SK-N-SH treated with all-trans-retinoic acid at 6 μM for 48 hours (cell line): ENCODE data around the gene HIF1AN.

Experiments used
- ATAC-seq: fragments of 200-7000 bp; cut with Tn5 transposase; 3 replicates; pipeline ENCODE4 v1.9.1; 2020; ENCODE audit warnings: mild to moderate bottlenecking, moderate library complexity
- ARNTL ChIP-seq: fragments of 450-650 bp; formaldehyde crosslinking; IDR thresholded peaks from 2 replicates; pipeline ENCODE4 v1.5.0; 2020; ENCODE audit warnings: low read depth, mild to moderate bottlenecking, moderate library complexity, borderline replicate concordance
- BACH2 ChIP-seq: fragments of 250-450 bp; sonication (Bioruptor Pico); IDR thresholded peaks from 2 replicates; pipeline ENCODE4 v1.9.0; 2021; ENCODE audit warnings: mild to moderate bottlenecking, borderline replicate concordance
- CREB5 ChIP-seq: fragments of 250-450 bp; sonication (Bioruptor Pico); IDR thresholded peaks from 2 replicates; pipeline ENCODE4 v1.5.1; 2020; ENCODE audit warnings: low read depth, mild to moderate bottlenecking, moderate library complexity
- CSDC2 ChIP-seq: fragments of 250-450 bp; sonication (Bioruptor Pico); IDR thresholded peaks from 2 replicates; pipeline ENCODE4 v1.5.0; 2020; ENCODE audit warnings: mild to moderate bottlenecking, moderate library complexity
- CSRNP3 ChIP-seq: fragments of 250-450 bp; sonication (Bioruptor Pico); IDR thresholded peaks from 2 replicates; pipeline ENCODE4 v1.5.1; 2021; ENCODE audit warnings: mild to moderate bottlenecking, moderate library complexity
- ESRRG ChIP-seq: fragments of 250-450 bp; sonication (Bioruptor Pico); IDR thresholded peaks from 2 replicates; pipeline ENCODE4 v1.6.1; 2021; ENCODE audit warnings: mild to moderate bottlenecking
- GLIS3 ChIP-seq: fragments of 250-450 bp; sonication (Bioruptor Pico); IDR thresholded peaks from 2 replicates; pipeline ENCODE4 v1.5.0; 2020; ENCODE audit warnings: mild to moderate bottlenecking, moderate library complexity
- OSR1 ChIP-seq: fragments of 250-450 bp; sonication (Bioruptor Pico); IDR thresholded peaks from 2 replicates; pipeline ENCODE4 v1.8.0; 2022; ENCODE audit warnings: moderate library complexity, mild to moderate bottlenecking, inconsistent platforms
- PATZ1 ChIP-seq: fragments of 250-450 bp; sonication (Bioruptor Pico); IDR thresholded peaks from 2 replicates; pipeline ENCODE4 v1.8.0; 2020; ENCODE audit warnings: mild to moderate bottlenecking, moderate library complexity, borderline replicate concordance
- POU6F1 ChIP-seq: fragments of 250-450 bp; sonication (Bioruptor Pico); IDR thresholded peaks from 2 replicates; pipeline ENCODE4 v1.8.0; 2021; ENCODE audit warnings: low read depth, mild to moderate bottlenecking, moderate library complexity, borderline replicate concordance
- PPARA ChIP-seq: fragments of 250-450 bp; sonication (Bioruptor Pico); IDR thresholded peaks from 2 replicates; pipeline ENCODE4 v1.5.0; 2020; ENCODE audit warnings: mild to moderate bottlenecking, borderline replicate concordance
- RARB ChIP-seq: fragments of 250-450 bp; sonication (Bioruptor Pico); IDR thresholded peaks from 2 replicates; pipeline ENCODE4 v1.8.0; 2021; ENCODE audit warnings: mild to moderate bottlenecking, moderate library complexity
- SNAI2 ChIP-seq: fragments of 250-450 bp; sonication (Bioruptor Pico); IDR thresholded peaks from 2 replicates; pipeline ENCODE4 v1.5.0; 2020; ENCODE audit warnings: mild to moderate bottlenecking, moderate library complexity
- TCF4 ChIP-seq: fragments of 250-450 bp; sonication (Bioruptor Pico); IDR thresholded peaks from 2 replicates; pipeline ENCODE4 v1.8.0; 2021; ENCODE audit warnings: mild to moderate bottlenecking, moderate library complexity, borderline replicate concordance
- TOX ChIP-seq: fragments of 250-450 bp; sonication (Bioruptor Pico); IDR thresholded peaks from 2 replicates; pipeline ENCODE4 v1.8.0; 2021; ENCODE audit warnings: mild to moderate bottlenecking, moderate library complexity, borderline replicate concordance
- TSHZ2 ChIP-seq: fragments of 250-450 bp; sonication (Bioruptor Pico); IDR thresholded peaks from 2 replicates; pipeline ENCODE4 v1.5.0; 2020; ENCODE audit warnings: mild to moderate bottlenecking, moderate library complexity
- ZC3H10 ChIP-seq: fragments of 250-450 bp; sonication (Bioruptor Pico); IDR thresholded peaks from 2 replicates; pipeline ENCODE4 v1.5.1; 2021; ENCODE audit warnings: mild to moderate bottlenecking, moderate library complexity
- ZFP3 ChIP-seq: fragments of 250-450 bp; sonication (Bioruptor Pico); IDR thresholded peaks from 2 replicates; pipeline ENCODE4 v1.5.0; 2020; ENCODE audit warnings: mild to moderate bottlenecking, moderate library complexity
- ZNF565 ChIP-seq: fragments of 450-650 bp; formaldehyde crosslinking; conservative IDR thresholded peaks from 2 replicates; pipeline ENCODE4 v1.5.0; 2020; ENCODE audit warnings: low read depth, mild to moderate bottlenecking, moderate library complexity
- ZNF70 ChIP-seq: fragments of 450-650 bp; formaldehyde crosslinking; IDR thresholded peaks from 2 replicates; pipeline ENCODE4 v1.5.0; 2020; ENCODE audit warnings: mild to moderate bottlenecking, moderate library complexity
- ZNF8 ChIP-seq: fragments of 450-650 bp; formaldehyde crosslinking; IDR thresholded peaks from 2 replicates; pipeline ENCODE4 v1.5.0; 2020; ENCODE audit warnings: mild to moderate bottlenecking, moderate library complexity

Gene HIF1AN

GRCh38 chr10:100567249-100567648 is 31.5 kb downstream of the HIF1AN start:
- no peak; the same call in 2 of the 3 replicates for ATAC-seq
- TF ChIP-seq ZC3H10 (CRISPR knock-in tag) = no peak
- TF ChIP-seq ZFP3 (CRISPR knock-in tag) = no peak
- TF ChIP-seq ARNTL (CRISPR knock-in tag) = no peak
- TF ChIP-seq CSRNP3 (CRISPR knock-in tag) = no peak
- TF ChIP-seq ZNF70 (CRISPR knock-in tag) = no peak
- TF ChIP-seq CSDC2 (CRISPR knock-in tag) = no peak
- TF ChIP-seq GLIS3 (CRISPR knock-in tag) = no peak
- no peak for TF ChIP-seq PATZ1
- no peak for TF ChIP-seq PPARA (CRISPR knock-in tag)
- TF ChIP-seq TOX (CRISPR knock-in tag) = no peak
- no peak for TF ChIP-seq RARB (CRISPR knock-in tag)
- TF ChIP-seq ESRRG = no peak
- no peak for TF ChIP-seq POU6F1 (CRISPR knock-in tag)
- TF ChIP-seq TSHZ2 (CRISPR knock-in tag) = no peak
- no peak for TF ChIP-seq CREB5 (CRISPR knock-in tag)
- no peak for TF ChIP-seq ZNF8
- no peak for TF ChIP-seq ZNF565 (CRISPR knock-in tag)
- TF ChIP-seq, all 23 proteins: peak for 0

- TF ChIP-seq PPARA (CRISPR knock-in tag) (no peak), ZNF8 (no peak), SNAI2 (no peak), ESRRG (no peak), GLIS3 (CRISPR knock-in tag) (no peak), TSHZ2 (CRISPR knock-in tag) (no peak), ZNF70 (CRISPR knock-in tag) (no peak), ZFP3 (CRISPR knock-in tag) (no peak), OSR1 (CRISPR knock-in tag) (no peak), ZC3H10 (CRISPR knock-in tag) (no peak), BACH2 (no peak), RARB (CRISPR knock-in tag) (no peak), TOX (CRISPR knock-in tag) (no peak), TCF4 (CRISPR knock-in tag) (no peak)
- TF ChIP-seq, all 23 proteins: peak for 0
Measured at GRCh38 chr10:100567826-100568225, 32.1 kb downstream of the HIF1AN start.

More at GRCh38 chr10:100567826-100568225, 32.1 kb downstream of the HIF1AN start:
- no peak for ATAC-seq
